K562 (cell line): ENCODE data around the gene MTCH2. TPM values are rescaled to one million over a fixed set of nuclear protein-coding genes. Genes with fewer than 3 reads are reported as not detected.
"Not testable (repeated sequence)": the region's sequence is repeated elsewhere in the genome, so short reads cannot be mapped to it uniquely, and the experiment has no call there.

Experiments used
- ATAC-seq: fragments of 200-7000 bp; cut with Tn5 transposase; 3 replicates; pipeline ENCODE4 v1.9.1; 2020; ENCODE audit warnings: moderate library complexity
- BruUV-seq: library from RNA; stranded (reverse); fragments of 400-500 nt; replicated peaks from 2 replicates; lab custom pipeline; 2021; lab: Mats Ljungman, UMichigan
- CTCF ChIA-PET: fragments of 300-600 bp; formaldehyde crosslinking; extraction: SDS; loops from one replicate; lab custom pipeline; 2021; ENCODE audit warnings: low intra/inter-chr PET ratio; lab: Yijun Ruan, JAX
- POLR2A ChIA-PET: fragments of 300-600, 350-650 bp; sonication (Branson Sonifier 250); formaldehyde crosslinking; extraction: SDS; loops from one replicate; lab custom pipeline; 2021; ENCODE audit warnings: antibody characterized with exemption, inconsistent platforms; lab: Yijun Ruan, JAX
- DNase-seq, 4 experiments: peaks; one replicate each; pipeline versions ENCODE4 v3.0.0 to v3.0.0-alpha.2; 2011 to 2018; ENCODE audit warnings: low spot score in 3 of 4, mixed read lengths in 3 of 4; ENCODE audit errors: extremely low read depth in 1 of 4
- FAIRE-seq: peaks from 2 replicates; lab custom pipeline; 2011; peaks lifted over from hg19 to GRCh38; lab: Jason Lieb, UNC
- H2AFZ ChIP-seq: 2 replicates; pipeline ENCODE4 v1.6.0; 2011; ENCODE audit warnings: low read depth, low read length, control low read depth, inconsistent platforms
- H3K27ac ChIP-seq: fragments of 200-600 bp; 3 replicates; pipeline ENCODE4 v1.8.0; 2011; ENCODE audit warnings: low read depth, mild to moderate bottlenecking, control low read depth, inconsistent platforms, low read length, moderate library complexity, mixed read lengths; ENCODE audit errors: extremely low read depth
- H3K27me3 ChIP-seq, 2 experiments: fragments of 300-600 bp in 1 of 2; 2 replicates in 1 of 2; 3 replicates in 1 of 2; pipeline versions ENCODE4 v1.6.0 to v1.8.0; 2011; ENCODE audit warnings: inconsistent platforms in 2 of 2, low read length in 2 of 2, mild to moderate bottlenecking in 1 of 2, mixed read lengths in 1 of 2, moderate library complexity in 1 of 2; ENCODE audit not compliant: control insufficient read depth in 2 of 2, insufficient read depth in 2 of 2
- H3K36me3 ChIP-seq: fragments of 300-600 bp; 3 replicates; pipeline ENCODE4 v1.8.0; 2011; ENCODE audit warnings: mild to moderate bottlenecking, low read length, inconsistent platforms; ENCODE audit not compliant: control insufficient read depth, insufficient read depth
- H3K4me1 ChIP-seq, 2 experiments: fragments of 200-600 bp in 1 of 2; replicated peaks in 1 of 2; 2 replicates in 1 of 2; 3 replicates in 1 of 2; pipeline versions ENCODE4 v1.5.1 to v1.8.0; 2011; ENCODE audit warnings: inconsistent platforms in 2 of 2, low read length in 2 of 2, mild to moderate bottlenecking in 1 of 2, mixed read lengths in 1 of 2, moderate library complexity in 1 of 2; ENCODE audit not compliant: control insufficient read depth in 2 of 2, insufficient read depth in 2 of 2
- H3K4me2 ChIP-seq: 2 replicates; pipeline ENCODE4 v1.6.1; 2011; ENCODE audit warnings: low read length, control low read depth, inconsistent platforms, mixed read lengths; ENCODE audit not compliant: insufficient read depth
- H3K4me3 ChIP-seq: fragments of 200-600 bp; sonication (generic), shearing (Covaris generic); 2 replicates; pipeline ENCODE4 v1.5.1; 2016; ENCODE audit warnings: control low read depth, inconsistent platforms
- H3K79me2 ChIP-seq: fragments of 200-600 bp; 3 replicates; pipeline ENCODE4 v1.8.0; 2011; ENCODE audit warnings: low read length, inconsistent platforms; ENCODE audit not compliant: control insufficient read depth, insufficient read depth
- H3K9ac ChIP-seq, 2 experiments: 2 replicates each; pipeline versions ENCODE4 v1.6.0 to v1.6.1; 2011; ENCODE audit warnings: low read depth in 2 of 2, low read length in 2 of 2, control low read depth in 1 of 2, inconsistent platforms in 1 of 2, mild to moderate bottlenecking in 1 of 2, mixed read lengths in 1 of 2; ENCODE audit not compliant: insufficient read depth in 1 of 2
- H3K9me1 ChIP-seq: one replicate; pipeline ENCODE4 v1.6.0; 2011; ENCODE audit warnings: inconsistent platforms, mild to moderate bottlenecking, low read length, moderate library complexity; ENCODE audit not compliant: control insufficient read depth, insufficient read depth
- H3K9me3 ChIP-seq: replicated peaks from 2 replicates; pipeline ENCODE4 v1.5.1; 2011; ENCODE audit warnings: low read depth, low read length, inconsistent platforms; ENCODE audit not compliant: control insufficient read depth, insufficient read depth
- H4K20me1 ChIP-seq: replicated peaks from 2 replicates; pipeline ENCODE4 v1.6.1; 2011; ENCODE audit warnings: low read length, inconsistent platforms, mixed read lengths; ENCODE audit not compliant: control insufficient read depth, insufficient read depth
- GATA2 ChIP-seq: sonication (generic); formaldehyde crosslinking; IDR thresholded peaks from 2 replicates; pipeline ENCODE4 v1.4.0; 2020; ENCODE audit warnings: mild to moderate bottlenecking, missing genetic modification reagents
- XRCC3 ChIP-seq: fragments of 450-650 bp; IDR thresholded peaks from 2 replicates; pipeline ENCODE4 v1.6.1; 2017; ENCODE audit warnings: mild to moderate bottlenecking, moderate library complexity
- ZBTB12 ChIP-seq: fragments of 250-450 bp; sonication (Bioruptor Pico); IDR thresholded peaks from 2 replicates; pipeline ENCODE4 v1.4.0; 2020
- ZNF511 ChIP-seq: sonication (generic); formaldehyde crosslinking; IDR thresholded peaks from 2 replicates; pipeline ENCODE4 v1.8.0; 2022; ENCODE audit warnings: mild to moderate bottlenecking, missing genetic modification reagents
- WGBS: fragments of 100-300 bp; shearing (Covaris generic); methylation state at CpG from one replicate; pipeline ENCODE4 v1.1.6; 2016; ENCODE audit warnings: low coverage, mixed read lengths; ENCODE audit not compliant: insufficient coverage; ENCODE audit errors: missing lambda C conversion rate; 5-methylcytosine and 5-hydroxymethylcytosine counted together
- in situ Hi-C: fragments of 300-500 bp; cut with MboI; formaldehyde crosslinking; loops from 4 replicates; pipeline ENCODE4 v1.15.0; 2018; ENCODE audit warnings: inconsistent platforms, mixed read lengths
- intact Hi-C: fragments of 100-400 bp; cut with micrococcal nuclease; formaldehyde crosslinking; loops from 2 replicates; pipeline ENCODE4 v1.14.2; 2022
- polyA plus RNA-seq, 8 experiments: library from polyadenylated mRNA; depleted of rRNA in 4 of 8; stranded (reverse) in 5 of 8; unstranded in 3 of 8; fragments of >200 nt; fragmentation: Nextera tagmentation in 2 of 8; fragmentation: Illumina TruSeq in 1 of 8; extraction: Ambion mirVana in 2 of 8; extraction: Trizol in 1 of 8; gene quantifications; 2 replicates each; pipeline versions ENCODE4 v1.2.1 to v1.2.3, GENCODE V29; 2011 to 2014; ENCODE audit warnings: inconsistent platforms in 1 of 8, missing spikeins in 1 of 8
- total RNA-seq, 7 experiments: library from RNA; depleted of rRNA in 6 of 7; stranded (reverse); fragments of >200 nt in 6 of 7; fragmentation: Illumina TruSeq in 2 of 7; extraction: Trizol in 2 of 7; gene quantifications; 2 replicates each; pipeline versions ENCODE4 v1.2.1 to v1.2.3, GENCODE V29; 2011 to 2021; ENCODE audit warnings: low replicate concordance in 1 of 7

The MTCH2 gene
- total and polyA plus RNA-seq, 9 of the 15 experiments (the other 6 are each of a cell fraction or from before 2014, with no cell fraction given), result 95.4 to 620 (median 198) TPM

GRCh38 chr11:47688111-47688510 lies 45.8 kb upstream of the MTCH2 start (continued):
- TF ChIP-seq ZBTB12 (CRISPR knock-in tag) (no peak), XRCC3 (no peak), ZNF511 (CRISPR knock-in tag) (no peak), GATA2 (no peak)

- FAIRE-seq, H3K27me3 ChIP-seq, intact Hi-C loops, H3K9ac ChIP-seq, ATAC-seq, H3K9me3 ChIP-seq, H3K27ac ChIP-seq, CTCF ChIA-PET, H3K4me3 ChIP-seq, H2AFZ ChIP-seq, DNase-seq, in situ Hi-C loops, BruUV-seq, POLR2A ChIA-PET, H3K79me2 ChIP-seq, H3K4me2 ChIP-seq, H4K20me1 ChIP-seq, H3K4me1 ChIP-seq, H3K9me1 ChIP-seq, H3K36me3 ChIP-seq: not testable (repeated sequence)
- 78% methylated on average over 1 of the region's 3 CpGs for WGBS
Measured at GRCh38 chr11:47686704-47687103, 44.3 kb upstream of the MTCH2 start.
